ENCODE measurements around the gene SACS.
"Not testable (repeated sequence)": the region's sequence is repeated elsewhere in the genome, so short reads cannot be mapped to it uniquely, and the experiment has no call there.

Gene SACS

DNA sequence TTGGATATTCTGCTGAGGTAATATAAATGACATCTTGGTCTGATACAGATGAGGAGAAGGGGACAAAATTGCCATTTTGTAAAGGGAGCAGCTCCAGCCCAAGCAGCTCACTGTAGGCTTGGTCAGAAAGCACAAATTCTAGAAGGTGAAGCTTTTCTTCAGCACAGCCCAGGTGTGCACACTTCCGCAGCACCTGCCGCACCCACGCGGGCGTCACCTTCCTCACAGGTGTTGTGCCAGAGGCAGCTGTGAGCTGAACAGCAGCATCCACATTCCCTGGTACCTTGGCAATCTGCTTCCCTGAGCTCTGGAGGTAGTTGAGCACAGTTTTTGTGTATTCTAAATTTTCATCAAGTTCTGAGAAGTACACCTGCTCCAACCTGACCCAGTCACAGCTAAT, 79.0 kb downstream of the SACS start:
- DNase-seq (ENCODE audit: low spot score), result no peak

DNA sequence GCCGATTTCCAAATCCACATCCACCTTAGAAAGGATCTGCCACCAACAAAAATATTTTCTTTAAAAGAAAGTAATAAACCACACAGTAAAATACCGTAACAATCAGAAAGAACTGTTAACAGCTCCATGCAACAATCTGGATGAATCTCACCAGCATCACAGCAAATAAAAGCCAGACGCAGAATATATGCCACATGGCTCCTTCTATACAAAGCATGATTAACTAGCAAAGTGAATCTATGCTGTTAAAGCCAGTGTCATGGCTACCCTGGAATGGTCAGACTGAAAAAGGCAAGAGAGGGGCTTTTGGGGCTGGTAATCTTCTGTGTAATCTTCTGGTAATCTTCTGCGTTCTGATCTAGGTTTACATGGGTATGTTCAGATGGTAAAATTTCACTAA, 81.3 kb downstream of the SACS start:
- DNase-seq (ENCODE audit: low spot score), result no peak

GRCh38 chr13:23350009-23350408, 83.5 kb downstream of the SACS start:
- DNase-seq (ENCODE audit: low spot score), result no peak

DNA sequence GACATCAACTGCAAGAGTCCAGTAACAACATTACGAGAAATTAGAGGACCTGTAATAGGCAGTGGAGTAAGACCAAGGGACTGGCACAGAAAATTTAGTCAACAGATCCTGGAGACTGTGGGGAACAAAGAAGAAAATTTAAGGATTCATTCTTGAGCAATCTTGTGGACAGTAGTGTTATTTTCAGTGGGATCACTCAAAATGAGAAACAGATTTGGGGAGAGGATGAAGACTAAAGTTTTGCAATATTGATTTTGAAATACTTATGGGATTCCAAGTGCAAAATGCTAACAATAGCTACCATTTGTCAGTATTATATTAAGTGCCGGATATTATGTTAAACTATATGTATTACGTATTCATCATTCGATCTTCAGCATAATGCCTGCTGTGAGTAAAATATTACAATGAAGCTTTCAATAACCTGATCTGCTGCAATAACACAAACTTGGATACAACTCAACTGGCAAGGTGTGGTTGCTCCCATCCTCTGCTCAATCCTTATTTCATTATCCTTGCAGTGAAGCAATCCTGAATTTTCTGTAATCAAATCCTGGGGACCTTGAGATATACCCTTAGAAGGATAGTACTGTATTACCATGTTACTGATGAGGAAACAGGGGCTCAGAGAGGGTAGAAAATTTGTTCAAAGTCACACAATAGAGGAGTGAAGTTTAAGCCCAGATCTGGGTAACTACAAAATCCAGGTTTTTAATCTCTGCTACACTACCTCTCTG, 84.2 kb downstream of the SACS start:
- DNase-seq (ENCODE audit: low spot score), result no peak

- DNase-seq (ENCODE audit: low spot score), result no peak
Measured at GRCh38 chr13:23348262-23349127, 85.0 kb downstream of the SACS start.

DNA sequence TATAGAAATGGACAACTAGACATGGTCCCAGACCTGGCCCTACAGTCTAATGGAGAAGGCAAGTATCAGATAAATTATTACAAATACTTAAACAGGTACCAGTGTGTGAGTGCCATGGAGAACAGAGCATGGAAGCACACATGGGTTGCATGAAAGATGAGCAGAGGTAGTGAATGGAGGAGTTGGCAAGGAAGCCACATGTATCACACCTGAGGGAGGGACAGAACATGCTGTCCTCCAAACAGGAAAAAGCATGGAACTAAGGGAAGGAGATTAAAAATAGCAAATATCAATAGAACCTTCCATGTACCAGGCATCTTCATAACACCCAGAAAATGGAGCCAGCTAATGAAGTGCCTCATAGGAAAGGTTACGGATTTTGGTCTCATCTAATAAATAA, 85.9 kb downstream of the SACS start:
- no peak for DNase-seq (ENCODE audit: low spot score)

GRCh38 chr13:23344931-23345595, 88.4 kb downstream of the SACS start:
- peak; percentile 23 for DNase-seq (ENCODE audit: low spot score)

DNA sequence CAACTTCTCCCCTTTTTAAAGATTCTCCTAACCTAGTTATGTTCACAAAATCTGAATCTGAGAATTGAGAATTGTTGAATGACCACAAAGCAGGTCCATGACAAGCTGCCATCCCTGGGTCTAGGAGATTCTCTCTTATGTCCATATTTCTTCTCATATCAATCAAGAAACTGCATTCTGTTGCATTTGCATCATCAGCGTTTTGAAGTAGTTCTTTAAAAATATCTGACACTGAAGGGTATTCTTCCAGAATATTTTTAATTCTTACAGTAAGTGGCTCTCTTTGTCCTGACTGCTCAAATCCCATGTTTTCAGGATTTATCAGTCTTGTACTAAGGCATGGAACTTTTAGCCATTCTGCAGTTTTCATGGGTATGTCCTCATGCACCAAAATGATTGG, 94.3 kb downstream of the SACS start:
- DNase-seq (ENCODE audit: low spot score), result no peak

DNA sequence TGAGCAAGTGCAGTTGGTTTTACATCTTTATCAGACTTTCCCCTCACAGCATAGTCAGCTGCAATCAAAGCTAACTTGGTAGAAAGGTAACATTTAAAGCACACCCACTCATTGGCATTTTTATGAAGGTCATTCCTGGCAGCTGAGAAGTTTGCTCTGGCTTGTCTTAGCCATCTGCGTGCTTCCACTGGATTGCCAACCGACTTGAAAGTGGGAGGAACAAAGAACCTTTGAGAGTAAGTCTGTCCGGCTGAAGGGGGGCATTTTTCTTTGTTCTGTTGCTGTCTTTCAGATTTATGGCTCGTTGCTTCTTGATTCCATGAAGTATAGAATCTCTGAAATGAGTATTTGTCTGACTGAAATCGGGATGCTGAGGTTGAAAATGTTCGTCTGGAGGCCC, 103.1 kb downstream of the SACS start:
- peak; percentile 48 for DNase-seq (ENCODE audit: low spot score)

DNA sequence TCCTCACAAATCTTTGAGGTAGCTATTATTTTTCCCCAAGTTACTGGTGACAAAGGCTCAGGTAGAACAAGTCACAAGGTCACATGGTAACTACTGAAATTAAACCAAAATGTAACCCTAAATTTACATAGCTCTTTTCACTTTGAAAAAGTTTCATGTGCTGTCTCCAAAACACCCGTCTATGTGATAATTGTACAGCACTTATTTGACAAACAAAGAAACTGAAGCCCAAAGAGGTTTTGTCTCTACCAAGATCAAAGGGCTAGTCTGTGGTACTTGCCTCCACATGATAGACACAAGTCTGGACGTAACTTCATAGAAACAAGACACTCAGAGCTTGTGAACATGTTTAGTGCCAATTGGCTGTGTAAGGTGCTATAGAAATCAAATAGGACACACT, 108.3 kb downstream of the SACS start:
- no peak for DNase-seq (ENCODE audit: low spot score)

DNA sequence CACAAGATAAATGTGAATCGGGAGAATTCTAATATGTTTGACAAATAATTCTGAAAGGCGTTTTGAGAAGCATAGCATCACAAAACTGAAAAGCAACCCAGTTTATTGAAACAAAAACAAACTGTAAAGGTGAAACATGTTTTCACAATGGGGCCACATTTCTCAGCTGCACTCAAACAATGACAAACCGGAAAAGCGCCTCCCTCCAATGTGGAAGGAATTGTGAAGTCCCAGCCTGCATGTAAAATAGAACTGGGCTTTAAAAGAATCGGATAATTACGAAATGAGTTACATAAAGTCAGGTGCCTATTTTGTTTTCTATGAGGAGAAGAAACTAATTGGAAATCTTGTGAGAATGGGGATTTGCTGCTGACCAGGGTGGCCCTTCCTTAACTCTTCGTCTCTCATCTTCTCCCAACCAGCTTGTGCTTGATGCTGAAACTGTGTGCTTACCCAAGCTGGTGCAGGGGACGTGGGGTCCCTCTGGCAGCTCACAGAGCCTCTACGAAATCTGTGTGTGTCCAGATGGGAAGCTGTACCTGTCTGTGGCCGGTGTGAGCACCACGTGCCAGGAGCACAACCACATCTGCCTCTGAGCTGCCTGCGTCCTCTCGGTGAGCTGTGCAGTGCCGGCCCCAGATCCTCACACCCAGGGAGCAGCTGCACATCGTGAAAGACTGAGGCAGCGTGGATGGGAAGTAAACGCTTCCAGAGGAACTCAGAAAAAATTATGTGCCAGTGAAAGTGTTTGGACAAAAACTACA, 109.4 kb downstream of the SACS start:
- no peak for DNase-seq (ENCODE audit: low spot score)

DNA sequence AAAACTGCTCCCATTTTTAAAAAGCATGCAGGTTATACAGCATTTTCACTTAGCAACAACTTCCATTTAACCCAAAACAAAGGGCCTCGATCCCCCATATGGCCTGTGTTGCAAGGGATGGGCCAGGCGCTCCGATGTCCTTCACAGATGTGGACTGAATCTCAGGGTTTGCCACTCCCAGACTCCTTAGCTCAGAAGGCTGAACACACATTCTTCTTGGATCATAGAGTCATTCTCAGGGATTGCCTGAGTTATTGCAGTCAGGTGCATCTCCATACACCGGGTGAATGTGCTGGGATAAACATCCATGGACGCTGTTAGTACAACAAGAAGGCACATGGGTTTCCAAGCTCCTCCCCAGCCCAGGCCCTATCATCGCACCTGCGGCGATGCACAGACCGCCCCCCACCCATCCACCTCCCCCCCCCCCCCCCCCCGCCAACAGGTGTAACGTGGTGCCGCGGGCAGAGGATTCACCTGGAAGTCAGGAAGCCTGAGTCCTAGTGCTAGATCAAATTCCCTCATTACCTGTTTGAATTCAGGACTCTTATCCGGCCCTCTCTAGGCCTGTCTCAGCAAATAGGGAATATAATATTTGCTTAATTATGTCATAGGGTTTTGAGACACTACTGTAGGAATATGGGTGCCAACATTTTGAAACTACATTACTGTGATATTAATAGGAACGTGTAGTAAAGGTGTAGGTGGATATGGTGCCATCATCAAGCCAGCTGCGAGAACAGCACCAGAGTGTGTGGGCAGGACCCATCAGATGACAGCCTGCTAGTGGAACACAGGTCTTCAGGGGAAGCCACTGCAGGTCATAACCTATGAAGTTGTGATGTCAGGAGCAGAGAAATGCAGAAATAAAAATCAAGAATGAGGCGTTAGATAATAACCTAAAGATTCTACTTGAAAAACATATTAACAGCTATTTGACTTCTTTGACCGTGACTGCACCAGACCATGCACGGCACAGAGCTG, 110.9 kb downstream of the SACS start:
- no peak for DNase-seq (ENCODE audit: low spot score)

DNA sequence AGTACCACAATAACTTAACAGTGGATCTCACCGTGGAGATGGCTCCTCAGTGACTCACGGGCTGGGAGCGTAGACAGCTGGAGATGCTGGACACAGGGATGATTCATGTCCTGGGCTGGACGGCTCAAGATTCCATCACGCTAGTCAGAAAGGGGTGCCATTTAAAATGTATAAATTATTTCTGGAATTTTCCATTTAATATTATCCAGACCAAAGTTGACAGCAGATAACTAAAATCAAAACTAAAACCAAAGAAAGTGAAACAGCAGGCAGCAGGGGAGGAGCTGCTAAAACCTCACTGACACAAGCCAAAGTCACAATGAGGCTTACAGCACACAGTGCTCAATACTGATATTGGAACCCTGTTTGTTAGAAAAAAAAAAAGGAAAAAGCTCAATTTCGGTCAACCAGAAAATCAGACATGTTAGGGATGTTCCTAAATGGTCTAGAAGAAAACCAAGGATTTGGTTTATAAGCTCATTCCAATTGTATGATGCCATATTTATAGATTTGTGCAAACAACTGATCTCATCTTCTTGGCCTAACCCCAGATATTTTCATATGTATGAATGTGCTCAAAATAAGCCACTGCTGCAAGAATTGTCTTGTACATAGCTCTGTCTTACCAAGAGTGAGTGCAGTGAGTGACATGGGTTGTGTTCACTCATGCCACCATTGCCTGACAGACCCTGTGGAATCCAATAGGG, 111.8 kb downstream of the SACS start:
- DNase-seq (ENCODE audit: low spot score), result no peak

DNA sequence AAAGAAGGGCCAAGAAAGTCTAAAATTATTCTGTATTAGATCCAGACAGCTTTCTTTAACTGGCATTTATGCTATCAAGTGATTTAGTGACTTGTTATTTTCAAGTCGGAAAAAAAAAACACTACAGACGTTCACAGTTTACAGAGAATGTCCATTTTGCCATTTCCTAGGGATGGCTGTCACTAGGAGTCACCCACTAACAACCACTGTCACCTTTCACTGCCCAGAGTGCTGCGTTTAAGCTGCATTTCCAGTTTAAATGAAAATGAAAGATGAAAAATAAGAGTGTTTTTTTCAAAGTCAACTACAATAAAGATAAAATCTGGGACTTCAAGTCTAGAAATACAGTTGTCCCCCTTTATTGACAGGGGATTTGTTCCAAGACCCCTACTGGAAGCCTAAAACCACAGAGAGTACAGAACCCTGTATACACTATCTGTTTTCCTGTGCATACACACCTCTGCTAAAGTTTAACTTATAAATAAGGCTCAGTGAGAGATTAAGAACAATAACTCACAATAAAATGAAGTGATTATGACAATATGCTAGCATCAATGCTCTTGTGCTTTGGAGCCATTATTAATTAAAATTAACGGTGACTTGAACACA, 112.5 kb downstream of the SACS start:
- DNase-seq (ENCODE audit: low spot score), result no peak

DNA sequence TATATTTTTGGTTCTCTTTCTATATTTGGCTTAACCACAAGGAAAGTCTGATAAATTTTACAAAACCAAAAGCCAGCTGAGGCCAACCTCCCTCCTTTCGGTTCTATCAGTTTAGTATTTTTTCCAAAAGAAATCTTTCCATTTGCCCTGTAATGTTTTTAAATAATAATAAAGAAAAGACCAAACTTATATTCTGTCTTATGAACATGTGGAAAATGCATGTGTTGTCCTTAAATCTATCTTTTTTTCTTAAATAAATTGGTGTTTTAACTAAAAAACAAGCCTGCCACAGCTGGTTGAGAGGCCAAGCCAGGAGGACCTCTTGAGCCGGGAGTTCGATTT, 113.6 kb downstream of the SACS start:
- DNase-seq (ENCODE audit: low spot score), result no peak

GRCh38 chr13:23314837-23315236, 118.7 kb downstream of the SACS start:
- not testable (repeated sequence) for DNase-seq (ENCODE audit: low spot score)

DNA sequence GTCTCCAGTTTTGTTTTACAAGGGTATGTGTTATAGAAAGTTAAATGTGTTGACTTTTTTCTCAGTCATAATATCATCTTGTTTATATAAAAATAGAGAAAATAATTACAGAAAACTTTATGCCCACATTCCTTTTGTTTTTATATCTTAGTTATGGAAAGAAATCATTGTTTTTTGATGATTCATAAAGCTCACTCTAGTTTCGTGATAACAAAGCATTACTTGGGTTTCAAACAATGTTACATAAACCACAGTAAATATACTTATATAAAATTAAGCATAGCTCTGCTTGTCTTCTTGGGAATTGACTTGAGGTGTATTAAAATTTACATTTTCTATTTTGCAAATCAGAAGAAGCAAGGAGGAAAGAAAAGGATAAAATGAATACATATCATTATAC, 140.9 kb downstream of the SACS start:
- no peak for DNase-seq (ENCODE audit: low spot score)

- peak; percentile 30 for DNase-seq (ENCODE audit: low spot score)
Measured at GRCh38 chr13:23289917-23290357, 143.6 kb downstream of the SACS start.

DNA sequence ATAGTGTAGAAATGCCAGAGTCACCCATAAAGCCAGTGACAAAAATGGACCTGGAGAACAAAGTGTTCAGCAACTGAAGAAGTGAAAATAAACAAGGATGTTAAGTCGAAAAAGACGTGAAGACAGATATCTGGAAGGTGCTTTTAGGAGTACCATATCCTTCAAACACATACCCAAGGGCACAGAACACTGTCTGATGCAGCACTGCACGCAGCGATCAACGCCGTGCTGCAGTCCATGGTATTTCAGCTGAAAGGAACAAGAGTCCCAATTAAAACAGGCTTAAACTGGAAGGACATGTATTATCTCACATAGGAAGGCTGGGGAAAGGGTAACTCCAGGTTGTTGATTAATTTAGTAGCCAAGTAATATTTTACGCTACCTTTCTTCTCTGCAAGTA, 144.5 kb downstream of the SACS start:
- no peak for DNase-seq (ENCODE audit: low spot score)

DNA sequence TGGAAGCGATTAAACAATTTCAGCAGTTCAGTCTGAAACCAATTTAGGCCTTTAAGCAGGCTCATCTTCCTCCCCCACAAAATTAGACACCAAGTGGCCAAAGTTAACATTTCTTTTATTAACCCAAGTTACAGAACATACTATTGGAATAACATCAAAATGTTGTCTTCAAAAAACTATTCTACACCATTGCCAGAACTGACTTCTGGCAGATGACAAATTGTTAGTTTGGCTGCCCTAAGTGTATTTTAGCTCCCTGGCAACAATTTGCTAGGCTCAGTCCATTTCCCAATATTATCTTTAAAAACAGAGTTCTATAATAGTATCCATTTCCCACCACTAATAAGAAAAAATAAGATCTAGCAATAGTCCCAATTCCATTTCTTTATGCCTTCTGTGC, 144.9 kb downstream of the SACS start:
- DNase-seq (ENCODE audit: low spot score), result no peak

Measured in globus pallidus (tissue), 1 donor.